HepG2 (cell line): ENCODE results near the gene RCBTB1. TPM values are rescaled to one million over a fixed set of nuclear protein-coding genes. Genes with fewer than 3 reads are reported as not detected.

Source experiments
- CEBPG ChIP-seq: IDR thresholded peaks from 2 replicates; pipeline ENCODE4 v1.6.1; 2016
- ELF3 ChIP-seq: IDR thresholded peaks from 2 replicates; pipeline ENCODE4 v1.6.1; 2016; ENCODE audit warnings: missing genetic modification reagents, missing compliant biosample characterization
- FIP1L1 ChIP-seq: fragments of 200-400 bp; formaldehyde crosslinking; IDR thresholded peaks from 2 replicates; pipeline ENCODE4 v1.6.1; 2018; ENCODE audit warnings: low read depth, mild to moderate bottlenecking, low read length, moderate library complexity, borderline replicate concordance; ENCODE audit not compliant: insufficient read depth
- FOXA3 ChIP-seq: IDR thresholded peaks from 2 replicates; pipeline ENCODE4 v1.6.1; 2016; ENCODE audit warnings: missing genetic modification reagents, missing compliant biosample characterization
- GABPB1 ChIP-seq: IDR thresholded peaks from 2 replicates; pipeline ENCODE4 v1.6.1; 2016; ENCODE audit warnings: mild to moderate bottlenecking, missing genetic modification reagents, moderate library complexity, missing compliant biosample characterization
- JUN ChIP-seq: sonication (generic); formaldehyde crosslinking; IDR thresholded peaks from 2 replicates; pipeline ENCODE4 v1.4.0; 2020; ENCODE audit warnings: mild to moderate bottlenecking, missing genetic modification reagents
- KDM5B ChIP-seq: sonication (generic); formaldehyde crosslinking; IDR thresholded peaks from 2 replicates; pipeline ENCODE4 v1.4.0; 2020; ENCODE audit warnings: missing genetic modification reagents, mild to moderate bottlenecking, borderline replicate concordance
- MXI1 ChIP-seq: IDR thresholded peaks from 3 replicates; pipeline ENCODE4 v1.6.1; 2012; ENCODE audit warnings: low read depth, low read length, inconsistent platforms, borderline replicate concordance
- MZF1 ChIP-seq: sonication (generic); formaldehyde crosslinking; IDR thresholded peaks from 2 replicates; pipeline ENCODE4 v1.8.1; 2023; ENCODE audit warnings: mild to moderate bottlenecking, missing genetic modification reagents, borderline replicate concordance
- PHF8 ChIP-seq: sonication (generic); formaldehyde crosslinking; IDR thresholded peaks from 2 replicates; pipeline ENCODE4 v1.5.0; 2020; ENCODE audit warnings: missing genetic modification reagents
- POGZ ChIP-seq: sonication (generic); formaldehyde crosslinking; IDR thresholded peaks from 2 replicates; pipeline ENCODE4 v1.4.0; 2020; ENCODE audit warnings: mild to moderate bottlenecking, missing genetic modification reagents
- SMARCE1 ChIP-seq: fragments of 450-650 bp; IDR thresholded peaks from 2 replicates; pipeline ENCODE4 v1.6.1; 2017; ENCODE audit warnings: borderline replicate concordance
- ZNF460 ChIP-seq: sonication (generic); formaldehyde crosslinking; IDR thresholded peaks from 2 replicates; pipeline ENCODE4 v1.5.1; 2020; ENCODE audit warnings: missing genetic modification reagents, mild to moderate bottlenecking, borderline replicate concordance
- ZNF530 ChIP-seq: sonication (generic); formaldehyde crosslinking; IDR thresholded peaks from 2 replicates; pipeline ENCODE4 v1.5.0; 2020; ENCODE audit warnings: low read depth, mild to moderate bottlenecking, missing genetic modification reagents
- ZNF776 ChIP-seq: sonication (generic); formaldehyde crosslinking; IDR thresholded peaks from 2 replicates; pipeline ENCODE4 v1.4.0; 2020; ENCODE audit warnings: mild to moderate bottlenecking, missing genetic modification reagents
- ZNF782 ChIP-seq: sonication (generic); formaldehyde crosslinking; IDR thresholded peaks from 2 replicates; pipeline ENCODE4 v1.4.0; 2020; ENCODE audit warnings: missing genetic modification reagents, mild to moderate bottlenecking, borderline replicate concordance
- ZZZ3 ChIP-seq: sonication (generic); formaldehyde crosslinking; IDR thresholded peaks from 2 replicates; pipeline ENCODE4 v1.4.0; 2020; ENCODE audit warnings: missing genetic modification reagents, mild to moderate bottlenecking, borderline replicate concordance
- polyA plus RNA-seq, 8 experiments: library from polyadenylated mRNA; depleted of rRNA in 3 of 8; stranded (reverse) in 7 of 8; unstranded in 1 of 8; fragments of >200 nt; fragmentation: Illumina TruSeq in 4 of 8; extraction: Trizol in 4 of 8; gene quantifications; 2 replicates each; pipeline versions ENCODE4 v1.2.1 to v1.2.3, GENCODE V29; 2011 to 2016; ENCODE audit warnings: low read depth in 4 of 8, missing spikeins in 1 of 8, mixed read lengths in 1 of 8; ENCODE audit not compliant: insufficient read depth in 1 of 8
- total RNA-seq, 5 experiments: library from RNA; depleted of rRNA; stranded (reverse); fragments of >200 nt; fragmentation: Illumina TruSeq; extraction: Trizol; gene quantifications; 2 replicates each; pipeline ENCODE4 v1.2.3, GENCODE V29; 2016; ENCODE audit warnings: low read depth in 1 of 5
- TF ChIP-seq, protein P1 (sequence below): sonication (generic); formaldehyde crosslinking; IDR thresholded peaks from 2 replicates; pipeline ENCODE4 v1.4.0; 2020; ENCODE audit warnings: missing genetic modification reagents, borderline replicate concordance
- TF ChIP-seq, protein P2 (sequence below): sonication (generic); formaldehyde crosslinking; IDR thresholded peaks from 2 replicates; pipeline ENCODE4 v1.4.0; 2020; ENCODE audit warnings: missing genetic modification reagents, mild to moderate bottlenecking, borderline replicate concordance
- TF ChIP-seq, protein P3 (sequence below): sonication (generic); formaldehyde crosslinking; IDR thresholded peaks from 2 replicates; pipeline ENCODE4 v1.8.1; 2023; ENCODE audit warnings: mild to moderate bottlenecking, moderate library complexity, missing genetic modification reagents
- TF ChIP-seq, protein P4 (sequence below): sonication (generic); formaldehyde crosslinking; IDR thresholded peaks from 2 replicates; pipeline ENCODE4 v1.5.0; 2020; ENCODE audit warnings: missing genetic modification reagents

RCBTB1 gene
- total and polyA plus RNA-seq, 2 of the 13 experiments (the other 11 are each of a cell fraction or from before 2014, with no cell fraction given): 13.4 to 21.6 TPM

DNA sequence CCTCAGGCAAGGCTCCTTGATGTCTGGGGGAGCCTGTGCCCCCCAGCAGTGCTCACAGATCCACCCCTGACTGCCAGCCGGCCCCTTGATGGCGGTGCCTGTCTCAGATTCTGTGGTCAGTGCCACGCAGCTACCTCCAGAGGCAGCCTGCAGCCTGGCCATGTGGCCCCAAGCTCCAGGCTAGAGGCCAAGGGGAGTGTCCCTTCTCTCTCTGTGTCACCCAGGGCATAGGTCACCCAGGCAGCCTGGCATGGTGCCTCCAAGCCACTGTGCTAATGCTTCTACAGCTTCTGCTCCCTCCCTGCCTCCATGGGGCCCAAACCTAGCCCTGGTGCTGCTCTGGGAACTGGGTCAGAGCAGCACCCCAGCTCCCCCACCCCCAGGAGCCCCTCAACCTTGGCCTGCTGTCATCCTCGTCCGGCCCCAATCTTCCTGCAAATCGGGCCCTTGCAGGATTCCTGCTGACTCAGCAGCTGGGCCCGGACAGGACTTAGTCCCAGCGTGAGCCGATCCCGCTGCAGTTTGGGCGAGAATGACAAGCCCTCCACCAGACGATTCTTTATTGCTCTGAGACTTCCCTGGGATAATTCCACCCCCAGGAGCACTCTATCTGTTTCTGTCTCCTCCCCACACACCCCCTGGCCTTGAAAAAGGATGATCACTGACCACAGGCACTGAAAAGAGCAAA, 40.2 kb upstream of the RCBTB1 start (continued):
- TF ChIP-seq GABPB1 (CRISPR knock-in tag): peak; percentile 38; the same call in 1 of the 2 replicates
- no peak for TF ChIP-seq ELF3 (CRISPR knock-in tag)
- TF ChIP-seq ZNF530: no peak
- TF ChIP-seq, protein P1, sequence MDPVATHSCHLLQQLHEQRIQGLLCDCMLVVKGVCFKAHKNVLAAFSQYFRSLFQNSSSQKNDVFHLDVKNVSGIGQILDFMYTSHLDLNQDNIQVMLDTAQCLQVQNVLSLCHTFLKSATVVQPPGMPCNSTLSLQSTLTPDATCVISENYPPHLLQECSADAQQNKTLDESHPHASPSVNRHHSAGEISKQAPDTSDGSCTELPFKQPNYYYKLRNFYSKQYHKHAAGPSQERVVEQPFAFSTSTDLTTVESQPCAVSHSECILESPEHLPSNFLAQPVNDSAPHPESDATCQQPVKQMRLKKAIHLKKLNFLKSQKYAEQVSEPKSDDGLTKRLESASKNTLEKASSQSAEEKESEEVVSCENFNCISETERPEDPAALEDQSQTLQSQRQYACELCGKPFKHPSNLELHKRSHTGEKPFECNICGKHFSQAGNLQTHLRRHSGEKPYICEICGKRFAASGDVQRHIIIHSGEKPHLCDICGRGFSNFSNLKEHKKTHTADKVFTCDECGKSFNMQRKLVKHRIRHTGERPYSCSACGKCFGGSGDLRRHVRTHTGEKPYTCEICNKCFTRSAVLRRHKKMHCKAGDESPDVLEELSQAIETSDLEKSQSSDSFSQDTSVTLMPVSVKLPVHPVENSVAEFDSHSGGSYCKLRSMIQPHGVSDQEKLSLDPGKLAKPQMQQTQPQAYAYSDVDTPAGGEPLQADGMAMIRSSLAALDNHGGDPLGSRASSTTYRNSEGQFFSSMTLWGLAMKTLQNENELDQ (CRISPR knock-in tag): no peak
- no peak for TF ChIP-seq FIP1L1
- TF ChIP-seq, protein P2, sequence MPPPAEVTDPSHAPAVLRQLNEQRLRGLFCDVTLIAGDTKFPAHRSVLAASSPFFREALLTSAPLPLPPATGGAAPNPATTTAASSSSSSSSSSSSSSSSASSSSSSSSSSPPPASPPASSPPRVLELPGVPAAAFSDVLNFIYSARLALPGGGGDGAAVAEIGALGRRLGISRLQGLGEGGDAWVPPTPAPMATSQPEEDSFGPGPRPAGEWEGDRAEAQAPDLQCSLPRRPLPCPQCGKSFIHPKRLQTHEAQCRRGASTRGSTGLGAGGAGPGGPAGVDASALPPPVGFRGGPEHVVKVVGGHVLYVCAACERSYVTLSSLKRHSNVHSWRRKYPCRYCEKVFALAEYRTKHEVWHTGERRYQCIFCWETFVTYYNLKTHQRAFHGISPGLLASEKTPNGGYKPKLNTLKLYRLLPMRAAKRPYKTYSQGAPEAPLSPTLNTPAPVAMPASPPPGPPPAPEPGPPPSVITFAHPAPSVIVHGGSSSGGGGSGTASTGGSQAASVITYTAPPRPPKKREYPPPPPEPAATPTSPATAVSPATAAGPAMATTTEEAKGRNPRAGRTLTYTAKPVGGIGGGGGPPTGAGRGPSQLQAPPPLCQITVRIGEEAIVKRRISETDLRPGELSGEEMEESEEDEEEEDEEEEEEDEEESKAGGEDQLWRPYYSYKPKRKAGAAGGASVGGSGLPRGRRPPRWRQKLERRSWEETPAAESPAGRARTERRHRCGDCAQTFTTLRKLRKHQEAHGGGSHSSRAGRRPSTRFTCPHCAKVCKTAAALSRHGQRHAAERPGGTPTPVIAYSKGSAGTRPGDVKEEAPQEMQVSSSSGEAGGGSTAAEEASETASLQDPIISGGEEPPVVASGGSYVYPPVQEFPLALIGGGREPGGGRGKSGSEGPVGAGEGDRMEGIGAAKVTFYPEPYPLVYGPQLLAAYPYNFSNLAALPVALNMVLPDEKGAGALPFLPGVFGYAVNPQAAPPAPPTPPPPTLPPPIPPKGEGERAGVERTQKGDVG (CRISPR knock-in tag): no peak
- TF ChIP-seq ZNF782: no peak
- peak; percentile 36; the same call in 1 of the 2 replicates for TF ChIP-seq KDM5B (CRISPR knock-in tag)
- TF ChIP-seq ZNF776 (CRISPR knock-in tag): no peak; the same call in 1 of the 2 replicates
- peak; percentile 58 for TF ChIP-seq PHF8
- no peak for TF ChIP-seq MZF1 (CRISPR knock-in tag)
- peak; percentile 81; the same call in 1 of the 3 replicates for TF ChIP-seq MXI1
- no peak for TF ChIP-seq JUN
- TF ChIP-seq, protein P3, sequence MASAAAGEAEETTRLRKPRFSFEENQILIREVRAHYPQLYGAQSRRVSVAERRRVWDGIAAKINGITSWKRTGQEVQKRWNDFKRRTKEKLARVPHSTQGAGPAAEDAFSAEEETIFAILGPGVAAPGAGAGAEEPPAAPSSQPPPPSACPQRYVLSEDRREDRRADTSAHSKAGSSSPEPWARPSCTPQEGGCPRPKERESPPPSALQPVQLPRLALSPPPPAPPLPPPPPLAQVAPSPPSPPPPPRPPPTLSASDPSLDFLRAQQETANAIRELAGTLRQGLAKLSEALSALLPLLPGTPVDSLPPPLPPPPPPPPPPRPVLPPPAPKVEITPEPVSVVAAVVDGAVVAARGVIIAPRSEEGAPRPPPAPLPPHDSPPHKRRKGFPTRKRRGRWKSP (CRISPR knock-in tag): no peak
- no peak for TF ChIP-seq SMARCE1
- no peak for TF ChIP-seq FOXA3
- TF ChIP-seq, protein P4, sequence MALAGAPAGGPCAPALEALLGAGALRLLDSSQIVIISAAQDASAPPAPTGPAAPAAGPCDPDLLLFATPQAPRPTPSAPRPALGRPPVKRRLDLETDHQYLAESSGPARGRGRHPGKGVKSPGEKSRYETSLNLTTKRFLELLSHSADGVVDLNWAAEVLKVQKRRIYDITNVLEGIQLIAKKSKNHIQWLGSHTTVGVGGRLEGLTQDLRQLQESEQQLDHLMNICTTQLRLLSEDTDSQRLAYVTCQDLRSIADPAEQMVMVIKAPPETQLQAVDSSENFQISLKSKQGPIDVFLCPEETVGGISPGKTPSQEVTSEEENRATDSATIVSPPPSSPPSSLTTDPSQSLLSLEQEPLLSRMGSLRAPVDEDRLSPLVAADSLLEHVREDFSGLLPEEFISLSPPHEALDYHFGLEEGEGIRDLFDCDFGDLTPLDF (CRISPR knock-in tag): no peak
- no peak for TF ChIP-seq ZNF460 (CRISPR knock-in tag)
- no peak for TF ChIP-seq ZZZ3 (CRISPR knock-in tag)
- no peak for TF ChIP-seq CEBPG (CRISPR knock-in tag)
- 0 out of 2 replicates have a peak, but pooled peaks have one; percentile 14 for TF ChIP-seq POGZ
